Adrenal gland (tissue), 12 donors: ENCODE measurements around the gene PITX3. TPM values are rescaled to one million over a fixed set of nuclear protein-coding genes. Genes with fewer than 3 reads are reported as not detected.

Source experiments
- DNase-seq, 7 donors: peaks; one replicate each; pipeline ENCODE4 v3.0.0-alpha.2; 2019 to 2020
- H3K27ac ChIP-seq, 5 donors: fragments of 200-600 bp; sonication (generic) in 4 of 5; 1 replicate in 3 of 5; 2 replicates in 2 of 5; pipeline versions ENCODE4 v1.5.1 to v1.8.0; 2016 to 2020; ENCODE audit warnings: mild to moderate bottlenecking in 1 of 5
- H3K27me3 ChIP-seq: fragments of 200-600 bp; 2 replicates; pipeline ENCODE4 v1.8.0; 2021
- H3K36me3 ChIP-seq, 2 donors: fragments of 200-600 bp; replicated peaks in 1 of 2; 1 replicate in 1 of 2; 2 replicates in 1 of 2; pipeline versions ENCODE4 v1.5.1 to v1.8.0; 2018 to 2022
- H3K4me1 ChIP-seq, 2 donors: fragments of 200-600 bp; replicated peaks in 1 of 2; 1 replicate in 1 of 2; 2 replicates in 1 of 2; pipeline versions ENCODE4 v1.5.1 to v1.8.0; 2018 to 2021
- H3K4me3 ChIP-seq, 4 donors: fragments of 200-600 bp; sonication (generic) in 3 of 4; one replicate each; pipeline ENCODE4 v1.5.1; 2016 to 2018
- H3K9me3 ChIP-seq, 3 donors: fragments of 200-600 bp; sonication (generic) in 1 of 3; replicated peaks in 1 of 3; 1 replicate in 2 of 3; 2 replicates in 1 of 3; pipeline versions ENCODE4 v1.5.1 to v1.8.0; 2016 to 2021
- POLR2A ChIP-seq, 2 donors: fragments of 450-650 bp; IDR thresholded peaks; one replicate each; pipeline ENCODE4 v1.6.1; 2017; ENCODE audit warnings: antibody characterized with exemption in 2 of 2, mild to moderate bottlenecking in 2 of 2, moderate library complexity in 1 of 2
- WGBS, 4 donors: extraction: QIAGEN DNeasy Blood & Tissue Kit in 2 of 4; methylation state at CpG; one replicate each; pipeline versions ENCODE4 v1.1.5 to v1.1.7; 2013 to 2017; 5-methylcytosine and 5-hydroxymethylcytosine counted together
- intact Hi-C, 2 donors: fragments of 100-400 bp; cut with DNase I; formaldehyde crosslinking; loops; one replicate each; pipeline versions ENCODE4 v1.14.1 to v1.15.0; 2022 to 2023
- polyA plus RNA-seq, 3 donors: library from polyadenylated mRNA; stranded (reverse); fragments of 200-250 nt in 2 of 3; fragments of 350-450 nt in 1 of 3; fragmentation: Illumina TruSeq in 1 of 3; extraction: RNeasy Lipid Tissue Mini Kit (QIAGEN cat#74804) in 1 of 3; gene quantifications; one replicate each; pipeline ENCODE4 v1.2.3, GENCODE V29; 2013 to 2014
- total RNA-seq, 9 donors: library from RNA; depleted of rRNA in 4 of 9; stranded (reverse); fragments of >200 nt in 4 of 9; fragments of 120-200 nt in 1 of 9; fragmentation: NEBNext Ultra II Directional in 1 of 9; extraction: Animal tissue kit (Norgen Biotek cat#: 25700) in 1 of 9; gene quantifications; one replicate each; pipeline versions ENCODE4 v1.1.0 to v1.2.4, GENCODE V29; 2013 to 2023
- TF ChIP-seq, protein P1 (sequence below), 6 experiments: fragments of 450-650 bp in 4 of 6; fragments of 200-600 bp in 2 of 6; sonication (generic) in 1 of 6; IDR thresholded peaks; 1 replicate in 5 of 6; 2 replicates in 1 of 6; pipeline versions ENCODE4 v1.5.1 to v1.8.0; 2016 to 2021; ENCODE audit warnings: antibody characterized with exemption in 6 of 6, mild to moderate bottlenecking in 2 of 6, moderate library complexity in 1 of 6
- donor health status: healthy with polysubstance abuse.
- donor health status: Bipolar disorder and iron deficiency.
- donor health status: DM: yes; HTN: yes; CAD: no.
- donor health status: DM: no; HTN: no; CAD: no.
- donor health status: DM: no; HTN: no; CAD: no.
- donor health status: DM: yes; HTN: yes; CAD: no.

PITX3 gene
- total and polyA plus RNA-seq, 12 donors, result 0.69 to 5.2 TPM; not detected in 10

DNA sequence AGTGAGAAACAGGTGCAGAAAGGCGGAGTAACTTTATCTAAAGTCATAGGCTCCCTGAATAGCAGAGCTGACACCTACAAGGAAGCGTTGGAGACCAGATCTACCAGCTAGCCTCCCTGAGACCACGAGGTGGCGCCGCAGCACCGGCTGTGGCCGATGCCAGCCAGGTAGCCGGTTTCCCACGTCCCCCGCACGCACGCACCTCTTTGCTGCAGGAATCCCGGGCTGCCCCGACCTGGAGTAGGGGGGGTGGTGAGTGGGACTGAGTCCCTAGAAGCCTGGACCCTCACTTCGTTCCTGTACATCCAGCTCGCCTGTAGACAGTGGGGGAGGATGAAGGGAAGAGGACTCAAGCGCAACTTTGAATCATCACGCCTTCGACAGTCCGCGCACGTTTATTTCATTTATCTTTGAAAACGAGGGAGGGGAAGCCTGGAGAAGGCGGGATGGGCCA, 11.5 kb downstream of the PITX3 start:
- Histone ChIP-seq H3K4me1 (peaks cover 24 to 25% of the 10 kb centered on the region in 2 donors), H3K9me3 (no peaks in the 10 kb centered on the region), H3K4me3 (peak overlapping the region in 1 of 4 donors; percentile 72), H3K36me3 (no peaks in the 10 kb centered on the region), H3K27me3 (peaks cover 14% of the 10 kb centered on the region), H3K27ac (no peak overlapping the region)
- DNase-seq, result peak; percentile 73 to 91 (median 86)
- WGBS, 4 donors, result 0 to 1% (median 1%) methylated on average over 7 to 24 of the region's 24 CpGs
- intact Hi-C loops, result loop anchor here (2.0 to 5.0 kb wide), 3 partner anchors 117 to 172 kb away; no protein-coding TSS in a partner anchor
- TF ChIP-seq POLR2A (IDR thresholded peaks at IDR 0.05), result no peak
- TF ChIP-seq, protein P1, sequence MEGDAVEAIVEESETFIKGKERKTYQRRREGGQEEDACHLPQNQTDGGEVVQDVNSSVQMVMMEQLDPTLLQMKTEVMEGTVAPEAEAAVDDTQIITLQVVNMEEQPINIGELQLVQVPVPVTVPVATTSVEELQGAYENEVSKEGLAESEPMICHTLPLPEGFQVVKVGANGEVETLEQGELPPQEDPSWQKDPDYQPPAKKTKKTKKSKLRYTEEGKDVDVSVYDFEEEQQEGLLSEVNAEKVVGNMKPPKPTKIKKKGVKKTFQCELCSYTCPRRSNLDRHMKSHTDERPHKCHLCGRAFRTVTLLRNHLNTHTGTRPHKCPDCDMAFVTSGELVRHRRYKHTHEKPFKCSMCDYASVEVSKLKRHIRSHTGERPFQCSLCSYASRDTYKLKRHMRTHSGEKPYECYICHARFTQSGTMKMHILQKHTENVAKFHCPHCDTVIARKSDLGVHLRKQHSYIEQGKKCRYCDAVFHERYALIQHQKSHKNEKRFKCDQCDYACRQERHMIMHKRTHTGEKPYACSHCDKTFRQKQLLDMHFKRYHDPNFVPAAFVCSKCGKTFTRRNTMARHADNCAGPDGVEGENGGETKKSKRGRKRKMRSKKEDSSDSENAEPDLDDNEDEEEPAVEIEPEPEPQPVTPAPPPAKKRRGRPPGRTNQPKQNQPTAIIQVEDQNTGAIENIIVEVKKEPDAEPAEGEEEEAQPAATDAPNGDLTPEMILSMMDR (IDR thresholded peaks at IDR 0.05), result peak; percentile 83 to 98 (median 96)

DNA sequence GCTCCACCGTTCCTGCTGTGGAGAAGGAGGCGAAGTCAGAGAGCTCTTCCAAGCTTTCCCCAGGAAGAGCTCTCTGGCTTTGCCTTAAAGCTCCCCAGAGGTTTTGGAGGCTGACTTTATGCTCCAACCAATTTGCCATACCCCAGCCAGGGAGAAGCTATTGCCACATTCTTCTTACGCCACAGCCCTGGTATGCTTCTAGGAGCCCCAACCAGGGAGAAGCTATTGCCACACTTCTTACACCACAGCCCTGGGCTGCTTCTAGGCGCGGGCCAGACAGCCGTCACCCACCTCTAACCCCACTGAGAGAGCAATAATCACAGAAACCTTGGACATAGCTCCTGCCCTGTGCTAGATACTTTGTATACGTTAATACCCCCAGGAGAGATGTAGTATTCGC, 14.3 kb downstream of the PITX3 start:
- intact Hi-C loops, result no loop called here
- 72 to 84% (median 79%) methylated on average over 8 of the region's 8 CpGs for WGBS, 4 donors
- Histone ChIP-seq H3K4me1 (peaks cover 24 to 25% of the 10 kb centered on the region in 2 donors), H3K27me3 (peaks cover 8% of the 10 kb centered on the region), H3K9me3 (no peaks in the 10 kb centered on the region), H3K4me3 (no peak overlapping the region), H3K36me3 (no peaks in the 10 kb centered on the region), H3K27ac (no peak overlapping the region)
- peak in 1 of 7 donors; percentile 36 for DNase-seq
- TF ChIP-seq, protein P1 (IDR thresholded peaks at IDR 0.05), result no peak
- TF ChIP-seq POLR2A (IDR thresholded peaks at IDR 0.05), result no peak

DNA sequence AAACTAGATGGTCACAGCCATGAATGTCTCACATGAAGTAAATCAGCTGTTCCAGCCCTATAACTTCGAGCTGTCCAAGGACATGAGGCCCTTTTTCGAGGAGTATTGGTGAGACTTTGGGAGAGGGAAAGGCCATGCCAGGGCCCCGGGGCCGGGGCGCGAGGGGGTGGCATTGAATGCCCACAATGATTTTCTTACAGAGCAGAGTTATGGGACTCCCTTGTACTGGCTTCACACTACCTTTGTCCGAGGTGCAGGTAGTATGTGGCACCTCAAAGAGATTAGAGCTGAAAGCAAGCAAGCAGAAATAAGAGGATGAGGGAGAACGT, 14.8 kb downstream of the PITX3 start:
- peak overlapping the region in 1 of 5 donors; percentile 81 for H3K27ac ChIP-seq
- 40 to 54% (median 49%) methylated on average over 6 to 8 of the region's 8 CpGs for WGBS, 4 donors

DNA sequence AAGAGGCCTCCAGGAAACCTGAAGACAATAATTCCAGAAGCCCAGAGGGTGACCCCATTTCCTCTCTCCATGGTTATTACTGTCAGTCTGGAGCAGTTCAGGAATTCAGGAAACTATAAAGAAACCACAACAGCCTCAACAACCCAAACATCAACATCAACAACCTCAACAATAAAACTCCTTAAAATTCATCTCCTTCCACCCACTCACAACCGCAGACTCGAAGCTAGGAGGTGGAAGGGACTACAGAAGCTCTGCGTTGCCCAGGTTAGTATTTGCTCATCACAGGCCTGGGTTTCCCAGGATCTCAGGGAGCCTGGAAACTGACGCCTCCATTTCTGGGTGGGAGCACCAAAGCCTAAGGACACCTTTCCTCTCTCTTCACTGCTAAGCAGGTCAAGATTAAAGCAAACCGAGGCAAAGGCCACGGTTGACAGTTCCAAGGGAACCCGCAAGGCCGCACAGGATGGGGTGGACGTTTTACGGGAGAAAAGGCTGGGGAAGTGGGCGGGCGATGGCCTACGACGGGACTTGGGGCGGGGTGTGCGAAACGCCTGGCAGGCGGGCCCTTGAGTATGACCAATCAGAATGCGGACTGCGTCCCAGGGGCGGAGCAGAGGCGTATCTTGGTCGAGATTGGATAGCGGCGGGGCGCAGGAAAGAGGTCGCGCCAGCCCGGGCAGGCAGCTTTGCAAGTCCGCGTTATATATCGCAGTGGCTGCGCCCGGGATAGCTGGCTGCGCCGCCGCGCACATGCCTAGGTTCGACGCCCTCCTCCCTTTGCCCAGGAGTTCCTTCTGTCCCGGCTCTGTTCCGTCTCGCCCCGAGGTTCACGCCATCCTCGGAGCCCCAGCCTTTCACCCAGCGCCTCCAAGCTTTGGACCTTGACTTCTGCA, 15.4 kb downstream of the PITX3 start, which contains the start of gene ELOVL3:
Gene ELOVL3 (plus strand): TSS at position 654 of the 896 bp plus-strand sequence. CDS start 250 bp downstream, outside the sequence.
- H3K4me1 ChIP-seq, result peaks cover 15 to 17% of the 10 kb centered on the region in 2 donors
- H3K27me3 ChIP-seq, result peaks cover 3% of the 10 kb centered on the region
- no peaks in the 10 kb centered on the region for H3K9me3 ChIP-seq
- peak within 1 kb of the TSS in 1 of 4 donors; percentile 47 for H3K4me3 ChIP-seq
- TF ChIP-seq, protein P1 (IDR thresholded peaks at IDR 0.05), result peak in 4 of 6 experiments; percentile 10 to 36 (median 22)
- TF ChIP-seq POLR2A (IDR thresholded peaks at IDR 0.05), result peak in 1 of 2 donors; percentile 41
- peak; percentile 93 to 98 (median 96) for DNase-seq
- H3K27ac ChIP-seq, result peak within 1 kb of the TSS in 4 of 5 donors; percentile 41 to 81 (median 64)
- intact Hi-C loops, result no loop called here
- no peaks in the 10 kb centered on the region for H3K36me3 ChIP-seq
- 2 to 4% (median 3%) methylated on average over 20 to 47 of the region's 47 CpGs; no CpG with 5 or more reads in 1 of the 4 donors for WGBS, 4 donors

More for the DNA sequence above, 14.8 kb downstream of the PITX3 start:
- intact Hi-C loops, result no loop called here
- no peaks in the 10 kb centered on the region for H3K9me3 ChIP-seq
- H3K4me1 ChIP-seq, result peaks cover 21 to 23% of the 10 kb centered on the region in 2 donors
- H3K36me3 ChIP-seq, result no peaks in the 10 kb centered on the region
- peak overlapping the region in 1 of 4 donors; percentile 47 for H3K4me3 ChIP-seq
- TF ChIP-seq POLR2A (IDR thresholded peaks at IDR 0.05), result no peak
- TF ChIP-seq, protein P1 (IDR thresholded peaks at IDR 0.05), result peak in 1 of 6 experiments; percentile 1
- no peak for DNase-seq
- peaks cover 8% of the 10 kb centered on the region for H3K27me3 ChIP-seq
